Liver (tissue), 9 donors: Measurements from ENCODE around the gene OR2AT4. TPM values are rescaled to one million over a fixed set of nuclear protein-coding genes. Genes with fewer than 3 reads are reported as not detected.

Source experiments
- DNase-seq: peaks from one replicate; pipeline ENCODE4 v3.0.0-alpha.2; 2017; ENCODE audit warnings: low spot score
- H3K27ac ChIP-seq, 2 donors: one replicate each; pipeline ENCODE4 v1.7.0; 2013; ENCODE audit warnings: inconsistent platforms in 2 of 2, low read length in 2 of 2, control low read depth in 1 of 2, low read depth in 1 of 2, mild to moderate bottlenecking in 1 of 2
- H3K27me3 ChIP-seq, 4 donors: one replicate each; pipeline versions ENCODE4 v1.6.1 to v1.7.0; 2013; ENCODE audit warnings: low read length in 3 of 4, inconsistent platforms in 1 of 4, mild to moderate bottlenecking in 1 of 4, moderate library complexity in 1 of 4; ENCODE audit not compliant: control insufficient read depth in 4 of 4, insufficient read depth in 4 of 4
- H3K36me3 ChIP-seq, 4 donors: one replicate each; pipeline versions ENCODE4 v1.6.1 to v1.7.0; 2013; ENCODE audit warnings: low read length in 3 of 4, mild to moderate bottlenecking in 3 of 4, low read depth in 1 of 4, moderate library complexity in 1 of 4; ENCODE audit not compliant: control insufficient read depth in 4 of 4, insufficient read depth in 3 of 4
- H3K4me1 ChIP-seq, 4 donors: one replicate each; pipeline versions ENCODE4 v1.6.1 to v1.7.0; 2013; ENCODE audit warnings: low read length in 3 of 4, mild to moderate bottlenecking in 3 of 4, moderate library complexity in 1 of 4; ENCODE audit not compliant: control insufficient read depth in 4 of 4, insufficient read depth in 4 of 4
- H3K4me3 ChIP-seq, 3 donors: one replicate each; pipeline versions ENCODE4 v1.6.1 to v1.7.0; 2013; ENCODE audit warnings: low read length in 3 of 3, control low read depth in 1 of 3, low read depth in 1 of 3, mild to moderate bottlenecking in 1 of 3
- H3K9ac ChIP-seq, 2 donors: one replicate each; pipeline ENCODE4 v1.7.0; 2013; ENCODE audit warnings: low read length in 2 of 2, mild to moderate bottlenecking in 2 of 2, moderate library complexity in 2 of 2, control low read depth in 1 of 2, low read depth in 1 of 2
- H3K9me3 ChIP-seq, 4 donors: one replicate each; pipeline versions ENCODE4 v1.6.1 to v1.7.0; 2013; ENCODE audit warnings: low read length in 3 of 4; ENCODE audit not compliant: control insufficient read depth in 4 of 4
- CTCF ChIP-seq: fragments of 150-350 bp; IDR thresholded peaks from 2 replicates; pipeline ENCODE4 v1.5.1; 2017; ENCODE audit warnings: improper control_type of control experiment, low read depth, low read length; ENCODE audit not compliant: missing input control
- EGR1 ChIP-seq, 2 donors: IDR thresholded peaks; 2 replicates each; pipeline ENCODE4 v1.6.1; 2016 to 2018; ENCODE audit warnings: antibody characterized with exemption in 2 of 2, low read depth in 2 of 2
- FOXA1 ChIP-seq: IDR thresholded peaks from 2 replicates; pipeline ENCODE4 v1.6.1; 2016; ENCODE audit warnings: antibody characterized with exemption
- FOXA2 ChIP-seq: IDR thresholded peaks from 2 replicates; pipeline ENCODE4 v1.6.1; 2016; ENCODE audit warnings: antibody characterized with exemption
- GABPA ChIP-seq, 2 donors: IDR thresholded peaks in 1 of 2; conservative IDR thresholded peaks in 1 of 2; 2 replicates each; pipeline ENCODE4 v1.6.1; 2016; ENCODE audit warnings: antibody characterized with exemption in 2 of 2, mild to moderate bottlenecking in 1 of 2, moderate library complexity in 1 of 2
- HNF4A ChIP-seq, 2 donors: conservative IDR thresholded peaks; 2 replicates each; pipeline ENCODE4 v1.6.1; 2016; ENCODE audit warnings: antibody characterized with exemption in 2 of 2, mild to moderate bottlenecking in 2 of 2
- MAX ChIP-seq: IDR thresholded peaks from 2 replicates; pipeline ENCODE4 v1.6.1; 2016; ENCODE audit warnings: antibody characterized with exemption
- NR2F2 ChIP-seq: IDR thresholded peaks from 2 replicates; pipeline ENCODE4 v1.6.1; 2016; ENCODE audit warnings: antibody characterized with exemption
- RAD21 ChIP-seq, 2 donors: IDR thresholded peaks; 2 replicates each; pipeline ENCODE4 v1.6.1; 2016; ENCODE audit warnings: antibody characterized with exemption in 2 of 2, mild to moderate bottlenecking in 2 of 2
- REST ChIP-seq: IDR thresholded peaks from 2 replicates; pipeline ENCODE4 v1.6.1; 2016; ENCODE audit warnings: antibody characterized with exemption, mild to moderate bottlenecking
- RXRA ChIP-seq, 2 donors: IDR thresholded peaks; 2 replicates each; pipeline ENCODE4 v1.6.1; 2017 to 2018; ENCODE audit warnings: antibody characterized with exemption in 2 of 2, mild to moderate bottlenecking in 1 of 2
- SP1 ChIP-seq: IDR thresholded peaks from 2 replicates; pipeline ENCODE4 v1.6.1; 2018; ENCODE audit warnings: antibody characterized with exemption, mild to moderate bottlenecking
- TAF1 ChIP-seq: conservative IDR thresholded peaks from 2 replicates; pipeline ENCODE4 v1.6.1; 2016; ENCODE audit warnings: antibody characterized with exemption, mild to moderate bottlenecking
- YY1 ChIP-seq: IDR thresholded peaks from 2 replicates; pipeline ENCODE4 v1.6.1; 2016; ENCODE audit warnings: antibody characterized with exemption, mild to moderate bottlenecking
- WGBS: extraction: QIAGEN DNeasy Blood & Tissue Kit; methylation state at CpG from one replicate; pipeline ENCODE4 v1.1.7; 2013; 5-methylcytosine and 5-hydroxymethylcytosine counted together
- polyA plus RNA-seq, 2 donors: library from polyadenylated mRNA; stranded (reverse) in 1 of 2; unstranded in 1 of 2; fragments of 200-250 nt in 1 of 2; fragments of >200 nt in 1 of 2; fragmentation: Nextera tagmentation in 1 of 2; extraction: Ambion mirVana in 1 of 2; gene quantifications; one replicate each; pipeline versions ENCODE4 v1.2.1 to v1.2.3, GENCODE V29; 2013 to 2015
- total RNA-seq, 2 donors: library from RNA; depleted of rRNA; stranded (reverse); fragments of >200 nt; gene quantifications; one replicate each; pipeline ENCODE4 v1.2.3, GENCODE V29; 2014
- donor health status: healthy.
- donor health status: healthy.
- donor health status: healthy.
- donor health status: healthy.
- donor health status: healthy.

OR2AT4 gene
- total and polyA plus RNA-seq, 4 donors, result not detected

GRCh38 chr11:75126564-75126963 lies 29.9 kb upstream of the OR2AT4 start:
- Histone ChIP-seq H3K36me3 (no peaks in the 10 kb centered on the region), H3K27ac (no peak overlapping the region), H3K27me3 (peaks cover 0 to 4% (median 0%) of the 10 kb centered on the region in 4 donors), H3K9ac (no peak overlapping the region), H3K4me1 (no peaks in the 10 kb centered on the region), H3K4me3 (no peak overlapping the region), H3K9me3 (no peaks in the 10 kb centered on the region)
- TF ChIP-seq FOXA2 (no peak), TAF1 (no peak), FOXA1 (no peak), SP1 (no peak), EGR1 (IDR thresholded peaks at IDR 0.05; ENCODE audit: low read depth in 2 of 2) (no peak), NR2F2 (no peak), REST (no peak), YY1 (no peak), HNF4A (conservative IDR thresholded peaks at IDR 0.05) (no peak), RXRA (IDR thresholded peaks at IDR 0.05) (no peak), GABPA (IDR thresholded peaks at IDR 0.05 in 1 of 2, conservative IDR thresholded peaks at IDR 0.05 in 1 of 2) (no peak), CTCF (no peak)
- 65% methylated on average over 2 of the region's 2 CpGs for WGBS
- DNase-seq, result no peak

GRCh38 chr11:75118577-75118976 lies 21.9 kb upstream of the OR2AT4 start:
- no peaks in the 10 kb centered on the region for H3K27me3 ChIP-seq
- no peaks in the 10 kb centered on the region for H3K36me3 ChIP-seq
- H3K27ac ChIP-seq, result no peak overlapping the region
- peaks cover 0 to 3% (median 0%) of the 10 kb centered on the region in 4 donors for H3K9me3 ChIP-seq
- 4% methylated on average over 1 of the region's 1 CpG for WGBS
- no peak for TF ChIP-seq REST
- no peak for TF ChIP-seq FOXA2
- TF ChIP-seq SP1, result no peak
- TF ChIP-seq RAD21 (IDR thresholded peaks at IDR 0.05), result no peak
- no peak for TF ChIP-seq GABPA (IDR thresholded peaks at IDR 0.05 in 1 of 2, conservative IDR thresholded peaks at IDR 0.05 in 1 of 2)
- no peak for TF ChIP-seq MAX
- TF ChIP-seq YY1, result no peak
- no peak for TF ChIP-seq CTCF
- no peak for TF ChIP-seq EGR1 (IDR thresholded peaks at IDR 0.05; ENCODE audit: low read depth in 2 of 2)
- TF ChIP-seq NR2F2, result no peak
- DNase-seq, result no peak
- H3K4me1 ChIP-seq, result no peaks in the 10 kb centered on the region
- H3K9ac ChIP-seq, result no peak overlapping the region
- no peak overlapping the region for H3K4me3 ChIP-seq
